Right lobe of liver (tissue), 6 donors: ENCODE measurements around the gene TRIOBP. TPM values are rescaled to one million over a fixed set of nuclear protein-coding genes. Genes with fewer than 3 reads are reported as not detected.

Experiments used
- ATAC-seq, 4 donors: fragments of 200-7000 bp; cut with Tn5 transposase; one replicate each; pipeline ENCODE4 v1.9.1; 2020; ENCODE audit warnings: mild to moderate bottlenecking in 4 of 4, moderate library complexity in 4 of 4
- DNase-seq, 3 donors: peaks; one replicate each; pipeline ENCODE4 v3.0.0-alpha.2; 2020
- H3K27ac ChIP-seq, 3 donors: fragments of 200-600 bp; one replicate each; pipeline ENCODE4 v1.8.0; 2022
- H3K27me3 ChIP-seq, 2 donors: fragments of 200-600 bp; one replicate each; pipeline ENCODE4 v1.8.0; 2022
- H3K36me3 ChIP-seq, 4 donors: fragments of 200-600 bp; sonication (generic) in 1 of 4; one replicate each; pipeline versions ENCODE4 v1.5.1 to v1.8.0; 2017 to 2022; ENCODE audit warnings: control low read depth in 1 of 4
- H3K4me1 ChIP-seq, 4 donors: fragments of 200-600 bp; sonication (generic) in 1 of 4; one replicate each; pipeline versions ENCODE4 v1.5.1 to v1.8.0; 2017 to 2022; ENCODE audit warnings: control low read depth in 1 of 4
- H3K4me3 ChIP-seq, 3 donors: fragments of 200-600 bp; one replicate each; pipeline ENCODE4 v1.8.0; 2022
- H3K9me3 ChIP-seq, 4 donors: fragments of 200-600 bp; sonication (generic) in 1 of 4; one replicate each; pipeline versions ENCODE4 v1.5.1 to v1.8.0; 2017 to 2022; ENCODE audit warnings: control low read depth in 1 of 4
- CTCF ChIP-seq, 4 donors: fragments of 200-600 bp in 3 of 4; fragments of 450-650 bp in 1 of 4; IDR thresholded peaks; one replicate each; pipeline versions ENCODE4 v1.5.1 to v1.8.0; 2016 to 2022; ENCODE audit warnings: antibody characterized with exemption in 4 of 4, mild to moderate bottlenecking in 2 of 4
- POLR2A ChIP-seq: fragments of 450-650 bp; IDR thresholded peaks from one replicate; pipeline ENCODE4 v1.6.1; 2017; ENCODE audit warnings: antibody characterized with exemption, mild to moderate bottlenecking
- WGBS: methylation state at CpG from one replicate; pipeline ENCODE4 v1.1.6; 2018; ENCODE audit warnings: low coverage, low lambda C conversion rate; ENCODE audit not compliant: insufficient coverage; ENCODE audit errors: missing lambda C conversion rate; 5-methylcytosine and 5-hydroxymethylcytosine counted together
- intact Hi-C, 2 donors: fragments of 100-400 bp; cut with DNase I; formaldehyde crosslinking; loops; one replicate each; pipeline versions ENCODE4 v1.11.2 to v1.14.1; 2022
- total RNA-seq, 6 experiments: library from RNA; depleted of rRNA in 2 of 6; stranded (reverse); fragments of >200 nt in 2 of 6; fragmentation: NEBNext Ultra II Directional in 3 of 6; extraction: Animal tissue kit (Norgen Biotek cat#: 25700) in 3 of 6; gene quantifications; one replicate each; pipeline versions ENCODE4 v1.1.0 to v1.2.4, GENCODE V29; 2016 to 2023
- donor health status: DM: no; HTN: yes; CAD: no.
- donor health status: DM: no; HTN: no; CAD: no.
- donor health status: DM: no; HTN: no; CAD: no.
- donor health status: DM: no; HTN: yes; CAD: no.
- donor health status: DM: no; HTN: yes; CAD: no.

TRIOBP gene
- total RNA-seq, 6 experiments from 2014 or later: 11.7 to 22.8 (median 20.7) TPM

GRCh38 chr22:37760152-37760551 lies 63.3 kb downstream of the TRIOBP start:
- H3K36me3 ChIP-seq: peaks cover 0 to 23% (median 13%) of the 10 kb centered on the region in 4 donors
- ATAC-seq: peak; percentile 72 to 84 (median 74)

GRCh38 chr22:37762389-37762836 lies 65.6 kb downstream of the TRIOBP start:
- DNase-seq (no peak), ATAC-seq (no peak)
- H3K4me3 ChIP-seq: no peak overlapping the region
- no peaks in the 10 kb centered on the region for H3K9me3 ChIP-seq
- H3K27ac ChIP-seq: no peak overlapping the region
- intact Hi-C loops: no loop called here
- 63% methylated on average over 8 of the region's 10 CpGs for WGBS
- peaks cover 0 to 14% (median 10%) of the 10 kb centered on the region in 4 donors for H3K36me3 ChIP-seq
- H3K27me3 ChIP-seq: no peaks in the 10 kb centered on the region
- no peak for TF ChIP-seq POLR2A
- no peak for TF ChIP-seq CTCF (IDR thresholded peaks at IDR 0.05)
- peaks cover 0 to 31% (median 15%) of the 10 kb centered on the region in 4 donors for H3K4me1 ChIP-seq

More at GRCh38 chr22:37760152-37760551, 63.3 kb downstream of the TRIOBP start:
- Histone ChIP-seq H3K27ac (peak overlapping the region in 1 of 3 donors; percentile 11), H3K4me1 (peaks cover 0 to 31% (median 15%) of the 10 kb centered on the region in 4 donors), H3K9me3 (no peaks in the 10 kb centered on the region), H3K27me3 (no peaks in the 10 kb centered on the region), H3K4me3 (no peak overlapping the region)
- TF ChIP-seq CTCF (IDR thresholded peaks at IDR 0.05) (no peak), POLR2A (no peak)
- intact Hi-C loops: no loop called here
- no peak for DNase-seq
- 33% methylated on average over 3 of the region's 3 CpGs for WGBS

GRCh38 chr22:37763012-37763411 lies 66.2 kb downstream of the TRIOBP start:
- no peak overlapping the region for H3K27ac ChIP-seq
- intact Hi-C loops: no loop called here
- H3K9me3 ChIP-seq: no peaks in the 10 kb centered on the region
- no peaks in the 10 kb centered on the region for H3K27me3 ChIP-seq
- no peak for DNase-seq
- ATAC-seq: no peak
- H3K36me3 ChIP-seq: peaks cover 0 to 13% (median 8%) of the 10 kb centered on the region in 4 donors
- no peak overlapping the region for H3K4me3 ChIP-seq
- peaks cover 0 to 30% (median 15%) of the 10 kb centered on the region in 4 donors for H3K4me1 ChIP-seq
- WGBS: 80% methylated on average over 1 of the region's 9 CpGs
- TF ChIP-seq CTCF (IDR thresholded peaks at IDR 0.05) (no peak), POLR2A (no peak)

- intact Hi-C loops: no loop called here
- no peak for ATAC-seq
Observed at GRCh38 chr22:37763652-37764051, 66.8 kb downstream of the TRIOBP start.

More at GRCh38 chr22:37763652-37764051, 66.8 kb downstream of the TRIOBP start:
- Histone ChIP-seq H3K4me1 (peaks cover 0 to 25% (median 12%) of the 10 kb centered on the region in 4 donors), H3K4me3 (no peak overlapping the region), H3K27me3 (no peaks in the 10 kb centered on the region), H3K36me3 (peaks cover 0 to 13% (median 7%) of the 10 kb centered on the region in 4 donors), H3K9me3 (no peaks in the 10 kb centered on the region), H3K27ac (no peak overlapping the region)
- DNase-seq: no peak
- WGBS: 91% methylated on average over 16 of the region's 16 CpGs
- TF ChIP-seq CTCF (IDR thresholded peaks at IDR 0.05) (no peak), POLR2A (no peak)
